Transverse colon (tissue), 4 donors: ENCODE data around the gene ZNF609. TPM values are rescaled to one million over a fixed set of nuclear protein-coding genes. Genes with fewer than 3 reads are reported as not detected.

ENCODE experiments used
- DNase-seq: peaks from one replicate; pipeline ENCODE4 v3.0.0-alpha.2; 2019
- H3K27ac ChIP-seq, 4 donors: fragments of 200-600 bp; sonication (generic); 2 replicates each; pipeline ENCODE4 v1.5.1; 2016 to 2018; ENCODE audit warnings: inconsistent platforms in 4 of 4
- H3K27me3 ChIP-seq: fragments of 200-600 bp; sonication (generic); 2 replicates; pipeline ENCODE4 v1.5.1; 2017; ENCODE audit warnings: inconsistent platforms
- H3K36me3 ChIP-seq, 4 donors: fragments of 200-600 bp; sonication (generic); 2 replicates each; pipeline ENCODE4 v1.5.1; 2017 to 2019; ENCODE audit warnings: inconsistent platforms in 4 of 4
- H3K4me1 ChIP-seq, 4 donors: fragments of 200-600 bp; sonication (generic); 2 replicates each; pipeline ENCODE4 v1.5.1; 2017 to 2020; ENCODE audit warnings: inconsistent platforms in 4 of 4
- H3K4me3 ChIP-seq, 4 donors: fragments of 200-600 bp; sonication (generic); 1 replicate in 1 of 4; 2 replicates in 3 of 4; pipeline versions ENCODE4 v1.5.1 to v1.6.1; 2017 to 2019; ENCODE audit warnings: inconsistent platforms in 4 of 4
- H3K9me3 ChIP-seq, 2 donors: fragments of 200-600 bp; sonication (generic); 2 replicates each; pipeline ENCODE4 v1.5.1; 2017 to 2019; ENCODE audit warnings: inconsistent platforms in 2 of 2
- EP300 ChIP-seq: sonication (generic); formaldehyde crosslinking; IDR thresholded peaks from one replicate; pipeline ENCODE4 v1.6.1; 2017; ENCODE audit warnings: antibody characterized with exemption, low read depth
- POLR2A ChIP-seq: fragments of 450-650 bp; IDR thresholded peaks from one replicate; pipeline ENCODE4 v1.6.1; 2016; ENCODE audit warnings: antibody characterized with exemption, mild to moderate bottlenecking, moderate library complexity
- POLR2AphosphoS5 ChIP-seq, 3 donors: sonication (generic); formaldehyde crosslinking; IDR thresholded peaks; one replicate each; pipeline ENCODE4 v1.6.1; 2016; ENCODE audit warnings: antibody characterized with exemption in 3 of 3
- WGBS, 2 donors: methylation state at CpG; one replicate each; pipeline ENCODE4 v1.1.5; 2018; ENCODE audit warnings: low coverage in 1 of 2; 5-methylcytosine and 5-hydroxymethylcytosine counted together
- in situ Hi-C, 4 donors: fragments of 200-750 bp; cut with MboI; loops; one replicate each; pipeline versions ENCODE4 v1.15.0 to v1.15.1; 2017; ENCODE audit warnings: low sequenced_read_pairs in 3 of 4, low pct_ligation_motif_present in 1 of 4, low pct_unique_long_range_greater_than_20kb in 1 of 4
- intact Hi-C: fragments of 100-400 bp; cut with DNase I; formaldehyde crosslinking; loops from one replicate; pipeline ENCODE4 v1.15.1; 2023; ENCODE audit warnings: low total_unique reads
- total RNA-seq, 4 donors: library from RNA; depleted of rRNA; stranded (reverse); fragments of >200 nt; gene quantifications; one replicate each; pipeline ENCODE4 v1.1.0, GENCODE V29; 2016
- TF ChIP-seq, protein P1 (sequence below), 5 experiments: fragments of 200-600 bp in 3 of 5; fragments of 450-650 bp in 2 of 5; sonication (generic) in 3 of 5; IDR thresholded peaks; 1 replicate in 2 of 5; 2 replicates in 3 of 5; pipeline ENCODE4 v1.5.1; 2016 to 2017; ENCODE audit warnings: antibody characterized with exemption in 5 of 5, inconsistent platforms in 3 of 5, mild to moderate bottlenecking in 2 of 5, moderate library complexity in 1 of 5

The ZNF609 gene
- total RNA-seq, 4 donors from 2014 or later: 16.1 to 34.8 (median 28.2) TPM

DNA sequence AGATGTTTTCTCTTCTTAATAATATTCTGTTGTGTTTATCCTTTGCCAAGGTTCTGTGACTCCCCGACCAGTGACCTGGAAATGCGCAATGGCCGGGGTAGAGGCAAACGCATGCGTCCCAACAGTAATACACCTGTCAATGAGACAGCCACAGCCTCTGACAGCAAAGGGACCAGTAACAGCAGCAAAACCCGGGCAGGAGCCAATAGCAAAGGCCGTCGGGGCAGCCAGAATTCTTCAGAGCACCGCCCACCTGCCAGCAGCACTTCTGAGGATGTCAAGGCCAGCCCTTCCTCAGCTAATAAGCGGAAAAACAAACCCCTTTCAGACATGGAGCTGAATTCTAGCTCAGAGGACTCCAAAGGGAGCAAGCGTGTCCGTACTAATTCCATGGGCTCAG is 213.5 kb downstream of the ZNF609 start:
- intact Hi-C loops: no loop called here
- Histone ChIP-seq H3K36me3 (peaks cover 0 to 6% (median 3%) of the 10 kb centered on the region in 4 donors), H3K9me3 (no peaks in the 10 kb centered on the region), H3K4me3 (no peak overlapping the region), H3K27ac (no peak overlapping the region), H3K4me1 (no peaks in the 10 kb centered on the region), H3K27me3 (no peaks in the 10 kb centered on the region)
- TF ChIP-seq EP300: no peak
- TF ChIP-seq POLR2A: no peak
- no peak for TF ChIP-seq POLR2AphosphoS5 (IDR thresholded peaks at IDR 0.05)
- TF ChIP-seq, protein P1, sequence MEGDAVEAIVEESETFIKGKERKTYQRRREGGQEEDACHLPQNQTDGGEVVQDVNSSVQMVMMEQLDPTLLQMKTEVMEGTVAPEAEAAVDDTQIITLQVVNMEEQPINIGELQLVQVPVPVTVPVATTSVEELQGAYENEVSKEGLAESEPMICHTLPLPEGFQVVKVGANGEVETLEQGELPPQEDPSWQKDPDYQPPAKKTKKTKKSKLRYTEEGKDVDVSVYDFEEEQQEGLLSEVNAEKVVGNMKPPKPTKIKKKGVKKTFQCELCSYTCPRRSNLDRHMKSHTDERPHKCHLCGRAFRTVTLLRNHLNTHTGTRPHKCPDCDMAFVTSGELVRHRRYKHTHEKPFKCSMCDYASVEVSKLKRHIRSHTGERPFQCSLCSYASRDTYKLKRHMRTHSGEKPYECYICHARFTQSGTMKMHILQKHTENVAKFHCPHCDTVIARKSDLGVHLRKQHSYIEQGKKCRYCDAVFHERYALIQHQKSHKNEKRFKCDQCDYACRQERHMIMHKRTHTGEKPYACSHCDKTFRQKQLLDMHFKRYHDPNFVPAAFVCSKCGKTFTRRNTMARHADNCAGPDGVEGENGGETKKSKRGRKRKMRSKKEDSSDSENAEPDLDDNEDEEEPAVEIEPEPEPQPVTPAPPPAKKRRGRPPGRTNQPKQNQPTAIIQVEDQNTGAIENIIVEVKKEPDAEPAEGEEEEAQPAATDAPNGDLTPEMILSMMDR (IDR thresholded peaks at IDR 0.05): no peak
- WGBS, 2 donors: 94% methylated on average over 12 of the region's 12 CpGs; no CpG with 5 or more reads in 1 of the 2 donors
- in situ Hi-C loops: loop anchor here in 3 of 4 donors (25.0 kb wide), 2 partner anchors 237 to 462 kb away; no protein-coding TSS in a partner anchor
- no peak for DNase-seq

- 85 to 92% methylated on average over 6 to 14 of the region's 14 CpGs for WGBS, 2 donors
- Histone ChIP-seq H3K27me3 (no peaks in the 10 kb centered on the region), H3K4me3 (no peak overlapping the region), H3K4me1 (no peaks in the 10 kb centered on the region), H3K9me3 (no peaks in the 10 kb centered on the region), H3K27ac (no peak overlapping the region), H3K36me3 (peaks cover 0 to 35% (median 7%) of the 10 kb centered on the region in 4 donors)
- in situ Hi-C loops (no loop called here), intact Hi-C loops (no loop called here)
- TF ChIP-seq EP300: no peak
- no peak for TF ChIP-seq POLR2AphosphoS5 (IDR thresholded peaks at IDR 0.05)
- TF ChIP-seq, protein P1 (IDR thresholded peaks at IDR 0.05): no peak
- no peak for TF ChIP-seq POLR2A
- DNase-seq: no peak
Measured at GRCh38 chr15:64678126-64678819, 217.9 kb downstream of the ZNF609 start.

GRCh38 chr15:64680097-64680496 is 219.7 kb downstream of the ZNF609 start:
- no peaks in the 10 kb centered on the region for H3K27me3 ChIP-seq
- DNase-seq: no peak
- H3K4me1 ChIP-seq: no peaks in the 10 kb centered on the region
- TF ChIP-seq POLR2AphosphoS5 (IDR thresholded peaks at IDR 0.05) (no peak), EP300 (no peak), POLR2A (no peak)
- TF ChIP-seq, protein P1 (IDR thresholded peaks at IDR 0.05): no peak
- H3K4me3 ChIP-seq: no peak overlapping the region
- no peaks in the 10 kb centered on the region for H3K9me3 ChIP-seq
- H3K27ac ChIP-seq: no peak overlapping the region
- peaks cover 0 to 38% (median 10%) of the 10 kb centered on the region in 4 donors for H3K36me3 ChIP-seq
- 67% methylated on average over 2 of the region's 2 CpGs; no CpG with 5 or more reads in 1 of the 2 donors for WGBS, 2 donors
- in situ Hi-C loops (loop anchor here in 2 of 4 donors (5.0 kb wide), 1 partner anchor 47 kb away; no protein-coding TSS in a partner anchor), intact Hi-C loops (no loop called here)

- Histone ChIP-seq H3K27me3 (no peaks in the 10 kb centered on the region), H3K4me3 (no peak overlapping the region), H3K9me3 (no peaks in the 10 kb centered on the region), H3K27ac (no peak overlapping the region), H3K36me3 (peaks cover 0 to 41% (median 10%) of the 10 kb centered on the region in 4 donors), H3K4me1 (peaks cover 0 to 3% (median 0%) of the 10 kb centered on the region in 4 donors)
- intact Hi-C loops (no loop called here), in situ Hi-C loops (loop anchor here in 2 of 4 donors (5.0 kb wide), 1 partner anchor 46 kb away; no protein-coding TSS in a partner anchor)
- WGBS, 2 donors: 64% methylated on average over 9 of the region's 9 CpGs; no CpG with 5 or more reads in 1 of the 2 donors
- TF ChIP-seq, protein P1 (IDR thresholded peaks at IDR 0.05): peak; percentile 50 to 85 (median 69)
- TF ChIP-seq POLR2AphosphoS5 (IDR thresholded peaks at IDR 0.05): no peak
- TF ChIP-seq EP300: no peak
- DNase-seq: peak; percentile 32
Measured at GRCh38 chr15:64681424-64682024, 221.1 kb downstream of the ZNF609 start.
